Cardiac muscle cell (in vitro differentiated cells and primary cell): ENCODE results near the gene SRR. TPM values are rescaled to one million over a fixed set of nuclear protein-coding genes. Genes with fewer than 3 reads are reported as not detected.
A peak's percentile ranks its signal among the peaks of the same experiment; 100 is the strongest.

Experiments used
- DNase-seq, 2 donors: peaks; one replicate each; pipeline versions ENCODE4 v3.0.0 to v3.0.0-alpha.2; 2010 to 2017; ENCODE audit warnings: low read depth in 1 of 2, low spot score in 1 of 2
- H3K27ac ChIP-seq: fragments of 200-600 bp; sonication (generic); 2 replicates; pipeline ENCODE4 v1.5.1; 2016
- H3K27me3 ChIP-seq: fragments of 200-600 bp; sonication (generic); 2 replicates; pipeline ENCODE4 v1.6.0; 2016; ENCODE audit warnings: control low read depth
- H3K36me3 ChIP-seq: fragments of 200-600 bp; sonication (generic); 2 replicates; pipeline ENCODE4 v1.5.1; 2016; ENCODE audit warnings: control low read depth
- H3K4me1 ChIP-seq: fragments of 200-600 bp; sonication (generic); 2 replicates; pipeline ENCODE4 v1.8.1; 2017; ENCODE audit warnings: low read depth, mild to moderate bottlenecking, mixed run types
- H3K4me3 ChIP-seq: fragments of 200-600 bp; sonication (generic); 2 replicates; pipeline ENCODE4 v1.5.1; 2016; ENCODE audit warnings: mild to moderate bottlenecking
- H3K9me3 ChIP-seq: fragments of 200-600 bp; sonication (generic); 2 replicates; pipeline ENCODE4 v1.5.1; 2017; ENCODE audit warnings: low read depth, mild to moderate bottlenecking, control low read depth
- polyA plus RNA-seq: library from polyadenylated mRNA; unstranded; fragments of >200 nt; fragmentation: Nextera tagmentation; extraction: Ambion mirVana; gene quantifications from 2 replicates; pipeline ENCODE4 v1.2.1, GENCODE V29; 2016
- total RNA-seq: library from RNA; depleted of rRNA; stranded (reverse); fragments of >200 nt; gene quantifications from 2 replicates; pipeline ENCODE4 v1.2.3, GENCODE V29; 2016
- TF ChIP-seq, protein P1 (sequence below): IDR thresholded peaks from 2 replicates; pipeline ENCODE4 v1.5.1; 2012; ENCODE audit warnings: low read depth, mild to moderate bottlenecking, low read length

The SRR gene
- total and polyA plus RNA-seq, 2 experiments from 2014 or later: 27.7 to 49.9 TPM

- Histone ChIP-seq H3K36me3 (peaks cover 22% of the 10 kb centered on the region), H3K9me3 (no peaks in the 10 kb centered on the region), H3K4me1 (peaks cover 4% of the 10 kb centered on the region), H3K27ac (peak overlapping the region; percentile 77), H3K4me3 (peak overlapping the region; percentile 100), H3K27me3 (no peaks in the 10 kb centered on the region)
- TF ChIP-seq, protein P1, sequence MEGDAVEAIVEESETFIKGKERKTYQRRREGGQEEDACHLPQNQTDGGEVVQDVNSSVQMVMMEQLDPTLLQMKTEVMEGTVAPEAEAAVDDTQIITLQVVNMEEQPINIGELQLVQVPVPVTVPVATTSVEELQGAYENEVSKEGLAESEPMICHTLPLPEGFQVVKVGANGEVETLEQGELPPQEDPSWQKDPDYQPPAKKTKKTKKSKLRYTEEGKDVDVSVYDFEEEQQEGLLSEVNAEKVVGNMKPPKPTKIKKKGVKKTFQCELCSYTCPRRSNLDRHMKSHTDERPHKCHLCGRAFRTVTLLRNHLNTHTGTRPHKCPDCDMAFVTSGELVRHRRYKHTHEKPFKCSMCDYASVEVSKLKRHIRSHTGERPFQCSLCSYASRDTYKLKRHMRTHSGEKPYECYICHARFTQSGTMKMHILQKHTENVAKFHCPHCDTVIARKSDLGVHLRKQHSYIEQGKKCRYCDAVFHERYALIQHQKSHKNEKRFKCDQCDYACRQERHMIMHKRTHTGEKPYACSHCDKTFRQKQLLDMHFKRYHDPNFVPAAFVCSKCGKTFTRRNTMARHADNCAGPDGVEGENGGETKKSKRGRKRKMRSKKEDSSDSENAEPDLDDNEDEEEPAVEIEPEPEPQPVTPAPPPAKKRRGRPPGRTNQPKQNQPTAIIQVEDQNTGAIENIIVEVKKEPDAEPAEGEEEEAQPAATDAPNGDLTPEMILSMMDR: no peak
- DNase-seq: peak; percentile 62 to 82
These were observed 34.0 kb downstream of the SRR start for GRCh38 chr17:2337544-2338314.

GRCh38 chr17:2338315-2338657 is 34.5 kb downstream of the SRR start:
- peak overlapping the region; percentile 100 for H3K4me3 ChIP-seq
- peaks cover 16% of the 10 kb centered on the region for H3K36me3 ChIP-seq
- H3K9me3 ChIP-seq: no peaks in the 10 kb centered on the region
- no peaks in the 10 kb centered on the region for H3K27me3 ChIP-seq
- DNase-seq: peak in 1 of 2 donors; percentile 37
- H3K27ac ChIP-seq: peak overlapping the region; percentile 50
- TF ChIP-seq, protein P1: no peak
- peaks cover 4% of the 10 kb centered on the region for H3K4me1 ChIP-seq

DNA sequence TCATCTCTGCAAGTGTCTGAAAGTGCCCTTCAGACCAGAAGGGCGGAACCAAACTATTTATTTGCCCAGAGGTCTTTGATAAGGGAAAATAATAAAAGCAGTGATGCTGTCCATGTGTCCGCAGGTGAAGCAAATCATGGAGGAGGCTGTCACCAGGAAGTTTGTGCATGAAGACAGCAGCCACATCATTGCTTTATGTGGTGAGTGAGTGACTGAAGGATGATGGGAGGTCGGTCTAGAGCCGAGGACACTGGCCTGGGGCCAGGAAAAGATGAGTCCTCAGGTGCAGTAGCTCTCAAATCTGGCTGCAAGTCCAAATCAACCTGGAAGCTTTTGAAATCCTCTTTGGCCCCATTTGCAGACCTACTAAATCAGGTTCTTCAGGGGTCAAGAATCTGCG is 39.7 kb downstream of the SRR start:
- no peak overlapping the region for H3K27ac ChIP-seq
- no peaks in the 10 kb centered on the region for H3K9me3 ChIP-seq
- DNase-seq: no peak
- peaks cover 9% of the 10 kb centered on the region for H3K4me1 ChIP-seq
- TF ChIP-seq, protein P1: no peak
- no peaks in the 10 kb centered on the region for H3K27me3 ChIP-seq
- H3K4me3 ChIP-seq: no peak overlapping the region
- H3K36me3 ChIP-seq: peaks cover 3% of the 10 kb centered on the region

DNA sequence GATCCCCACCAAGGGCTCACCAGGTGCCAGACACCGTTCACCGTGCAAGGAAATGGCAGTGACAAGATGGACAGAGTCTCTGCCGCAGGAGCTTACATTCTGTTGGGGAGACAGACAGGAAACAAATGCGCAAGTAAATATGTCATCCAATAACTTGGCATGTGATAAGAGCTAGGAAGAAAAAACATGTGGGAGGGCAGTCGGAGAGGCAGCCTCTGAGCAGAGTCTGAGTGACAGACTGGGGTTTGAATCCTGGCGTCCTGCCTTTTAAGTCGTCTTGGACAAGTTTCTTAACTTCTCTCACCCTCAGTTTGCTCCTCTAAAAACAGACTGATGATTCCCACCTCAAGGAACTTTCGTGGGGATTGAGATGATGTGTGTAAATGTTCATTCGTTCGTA is 40.8 kb downstream of the SRR start:
- H3K9me3 ChIP-seq: no peaks in the 10 kb centered on the region
- H3K4me1 ChIP-seq: peaks cover 9% of the 10 kb centered on the region
- DNase-seq: peak in 1 of 2 donors; percentile 82
- H3K36me3 ChIP-seq: peaks cover 3% of the 10 kb centered on the region
- no peak overlapping the region for H3K4me3 ChIP-seq
- no peak overlapping the region for H3K27ac ChIP-seq
- TF ChIP-seq, protein P1: no peak
- H3K27me3 ChIP-seq: no peaks in the 10 kb centered on the region

DNA sequence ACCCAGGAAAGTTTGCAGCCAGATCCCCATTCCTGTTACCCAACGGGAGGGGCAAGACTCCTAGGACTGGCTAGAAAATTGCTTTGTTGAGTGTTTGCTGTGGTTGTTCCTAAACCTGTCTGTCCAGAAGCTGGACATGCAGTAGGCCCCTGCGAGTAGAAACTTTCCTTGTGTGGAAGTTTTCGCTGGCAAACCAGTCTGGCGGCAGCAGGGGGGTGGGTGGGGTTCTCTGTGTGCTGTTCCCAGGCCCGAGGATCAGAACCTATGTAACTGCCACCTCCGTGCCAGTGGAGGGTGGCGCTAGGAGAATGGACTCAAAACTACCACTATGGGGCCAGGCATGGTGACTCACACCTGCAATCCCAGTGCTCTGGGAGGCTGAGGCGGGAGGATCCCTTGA is 42.7 kb downstream of the SRR start:
- Histone ChIP-seq H3K27ac (no peak overlapping the region), H3K4me1 (peaks cover 9% of the 10 kb centered on the region), H3K27me3 (no peaks in the 10 kb centered on the region), H3K36me3 (peaks cover 3% of the 10 kb centered on the region), H3K4me3 (no peak overlapping the region), H3K9me3 (no peaks in the 10 kb centered on the region)
- TF ChIP-seq, protein P1: no peak
- DNase-seq: no peak
